Skeletal muscle satellite cell (primary cell): ENCODE data around the gene ITPK1.
A peak's percentile ranks its signal among the peaks of the same experiment; 100 is the strongest.

Experiments used
- H3K27me3 ChIP-seq: 2 replicates; pipeline ENCODE4 v1.7.0; 2013; ENCODE audit warnings: low read length; ENCODE audit not compliant: control insufficient read depth, insufficient read depth
- H3K36me3 ChIP-seq: 2 replicates; pipeline ENCODE4 v1.7.0; 2013; ENCODE audit warnings: mild to moderate bottlenecking, control low read depth, low read length; ENCODE audit not compliant: insufficient read depth
- H3K4me1 ChIP-seq: 2 replicates; pipeline ENCODE4 v1.7.0; 2013; ENCODE audit warnings: low read length; ENCODE audit not compliant: control insufficient read depth, insufficient read depth
- H3K4me2 ChIP-seq: 2 replicates; pipeline ENCODE4 v1.7.0; 2013; ENCODE audit warnings: mild to moderate bottlenecking, low read length
- H3K4me3 ChIP-seq: 2 replicates; pipeline ENCODE4 v1.7.0; 2013; ENCODE audit warnings: low read length
- H3K9ac ChIP-seq: 2 replicates; pipeline ENCODE4 v1.7.0; 2013; ENCODE audit warnings: mild to moderate bottlenecking, low read depth, low read length, moderate library complexity
- H3K9me3 ChIP-seq: replicated peaks from 2 replicates; pipeline ENCODE4 v1.7.0; 2013; ENCODE audit warnings: mild to moderate bottlenecking, control low read depth, low read length

The ITPK1 gene

DNA sequence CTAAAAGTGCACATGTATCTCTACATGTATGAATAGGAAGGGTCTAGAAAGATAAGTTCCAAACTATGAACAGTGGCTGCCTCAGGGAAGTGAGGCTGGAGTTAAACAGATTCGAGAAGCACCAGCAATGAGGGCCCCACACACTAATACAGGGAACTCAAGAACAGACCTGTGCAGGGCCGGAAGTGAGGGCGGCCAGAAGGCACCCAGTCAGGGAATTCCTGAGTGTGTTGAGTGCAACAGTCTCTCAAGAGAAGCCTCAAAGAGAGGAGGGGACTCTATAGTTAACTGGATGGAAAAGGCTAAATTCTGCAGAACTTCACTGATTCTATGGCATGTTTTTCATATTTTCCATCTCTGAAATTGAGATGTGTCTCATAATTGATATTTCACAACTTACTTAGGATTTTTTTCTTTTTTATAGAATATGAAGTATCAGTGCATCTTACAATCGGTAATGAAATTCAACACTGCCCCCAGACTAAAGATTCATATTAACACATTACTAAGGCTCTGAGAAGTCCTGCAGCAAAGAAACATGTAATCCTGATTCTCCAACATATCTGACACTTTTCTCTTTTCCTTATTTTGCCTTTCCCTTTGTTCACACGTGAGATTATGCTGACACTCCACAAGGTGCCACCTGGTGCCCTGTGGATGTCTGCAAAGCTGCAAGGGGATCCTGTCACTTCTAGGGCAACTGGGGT lies 131.5 kb downstream of the ITPK1 start:
- no peaks in the 10 kb centered on the region for H3K9me3 ChIP-seq
- no peak overlapping the region for H3K9ac ChIP-seq
- H3K4me1 ChIP-seq: peaks cover 32% of the 10 kb centered on the region
- H3K4me2 ChIP-seq: no peak overlapping the region
- H3K36me3 ChIP-seq: no peaks in the 10 kb centered on the region
- H3K27me3 ChIP-seq: no peaks in the 10 kb centered on the region
- H3K4me3 ChIP-seq: no peak overlapping the region

DNA sequence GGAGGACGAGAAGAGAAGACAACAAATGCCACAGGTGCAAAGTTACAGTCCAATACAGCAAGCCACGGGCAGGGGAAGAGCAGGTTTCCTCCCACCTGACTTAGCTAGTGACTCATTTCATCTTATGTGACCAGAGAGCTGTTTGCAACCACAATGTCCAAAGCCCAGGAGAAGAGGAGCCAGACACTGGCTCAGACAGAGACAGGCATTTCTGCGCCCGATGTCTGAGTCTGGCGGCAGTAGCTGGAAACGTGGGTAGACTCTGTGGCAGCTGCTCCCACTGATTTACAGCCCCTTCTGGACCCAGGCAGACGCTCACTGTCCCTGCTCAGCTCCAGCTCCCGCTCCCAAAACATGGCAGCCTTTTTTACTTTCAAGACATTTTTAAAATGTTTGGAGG lies 132.8 kb downstream of the ITPK1 start:
- Histone ChIP-seq H3K27me3 (no peaks in the 10 kb centered on the region), H3K4me1 (peaks cover 32% of the 10 kb centered on the region), H3K4me3 (no peak overlapping the region), H3K9ac (no peak overlapping the region), H3K36me3 (no peaks in the 10 kb centered on the region), H3K4me2 (no peak overlapping the region), H3K9me3 (no peaks in the 10 kb centered on the region)

DNA sequence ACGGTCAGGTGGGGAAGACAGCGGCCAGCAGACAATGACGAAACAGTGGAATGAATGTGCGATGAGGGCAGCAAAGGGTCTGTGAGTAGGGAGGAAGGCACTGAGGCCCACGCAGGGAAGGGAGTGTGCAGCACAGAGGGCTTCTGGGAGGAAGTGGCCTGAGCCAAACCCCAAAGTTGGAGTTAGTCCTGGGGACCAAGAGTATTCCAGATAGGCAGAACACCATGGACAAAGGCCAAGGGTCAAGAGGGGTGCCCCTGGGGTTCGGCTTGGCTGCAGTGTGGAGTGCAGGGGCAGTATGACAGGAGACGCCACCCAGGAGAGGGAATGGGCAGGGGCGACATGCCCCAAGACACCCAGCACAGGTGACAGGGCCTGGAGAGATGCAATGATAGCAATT lies 134.0 kb downstream of the ITPK1 start:
- no peaks in the 10 kb centered on the region for H3K27me3 ChIP-seq
- peaks cover 23% of the 10 kb centered on the region for H3K4me1 ChIP-seq
- H3K9me3 ChIP-seq: peaks cover 2% of the 10 kb centered on the region
- no peak overlapping the region for H3K4me3 ChIP-seq
- no peak overlapping the region for H3K9ac ChIP-seq
- H3K4me2 ChIP-seq: no peak overlapping the region
- H3K36me3 ChIP-seq: no peaks in the 10 kb centered on the region

DNA sequence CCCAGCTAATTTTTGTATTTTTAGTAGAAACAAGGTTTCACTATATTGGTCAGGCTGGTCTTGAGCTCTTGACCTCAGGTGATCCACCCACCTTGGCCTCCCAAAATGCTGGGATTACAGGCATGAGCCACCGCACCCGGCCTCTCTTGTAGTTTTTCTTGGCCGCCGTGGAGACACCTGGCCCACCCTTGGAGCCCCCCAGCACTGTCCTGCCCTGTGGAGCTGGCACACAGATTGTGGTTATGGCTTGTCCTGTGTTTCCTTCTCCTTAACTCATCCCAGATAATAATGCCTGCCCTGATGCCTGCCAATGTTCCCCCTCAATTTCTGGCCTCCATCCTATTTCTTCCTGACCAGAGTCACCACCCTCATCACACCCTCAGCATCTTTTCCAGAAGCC lies 134.9 kb downstream of the ITPK1 start:
- Histone ChIP-seq H3K4me2 (no peak overlapping the region), H3K36me3 (no peaks in the 10 kb centered on the region), H3K9me3 (peaks cover 4% of the 10 kb centered on the region), H3K4me3 (no peak overlapping the region), H3K9ac (no peak overlapping the region), H3K4me1 (peaks cover 14% of the 10 kb centered on the region), H3K27me3 (no peaks in the 10 kb centered on the region)

DNA sequence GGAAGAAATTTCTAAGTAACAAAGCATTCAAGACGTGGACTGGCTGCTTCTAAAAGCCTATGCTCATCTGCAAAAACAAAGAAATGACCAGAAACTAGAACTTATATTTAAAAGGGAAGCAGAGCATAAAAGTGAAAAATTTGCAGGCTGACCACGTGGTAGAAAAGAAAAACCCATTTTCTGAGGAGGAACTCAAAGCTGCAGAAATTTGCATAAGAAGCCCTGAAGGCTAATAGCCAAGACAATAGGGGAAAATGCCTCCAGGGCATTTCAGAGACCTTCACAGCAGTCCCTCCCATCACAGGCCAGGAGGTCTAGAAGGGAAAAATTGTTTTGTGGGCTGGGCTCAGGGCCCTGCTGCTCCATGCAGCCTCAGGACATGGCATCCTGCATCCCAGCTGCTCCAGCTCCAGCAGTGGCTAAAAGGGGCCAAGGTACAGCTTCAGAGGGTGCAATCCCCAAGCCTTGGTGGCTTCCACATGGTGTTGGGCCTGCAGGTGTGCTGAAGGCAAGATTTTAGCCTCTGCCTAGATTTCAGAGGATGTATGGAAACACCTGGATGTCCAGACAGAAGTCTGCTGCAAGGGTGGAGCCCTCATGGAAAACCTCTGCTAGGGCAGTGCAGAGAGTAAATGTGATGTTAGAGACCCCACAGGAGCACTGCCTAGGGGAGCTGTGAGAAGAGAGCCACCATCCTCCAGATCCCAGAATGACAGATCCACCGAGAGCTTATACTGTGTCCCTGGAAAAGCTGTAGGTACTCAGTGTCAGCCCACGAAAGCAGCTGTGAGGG lies 137.3 kb downstream of the ITPK1 start:
- H3K27me3 ChIP-seq: no peaks in the 10 kb centered on the region
- no peak overlapping the region for H3K9ac ChIP-seq
- H3K4me3 ChIP-seq: no peak overlapping the region
- peaks cover 4% of the 10 kb centered on the region for H3K9me3 ChIP-seq
- peaks cover 14% of the 10 kb centered on the region for H3K4me1 ChIP-seq
- H3K4me2 ChIP-seq: no peak overlapping the region
- no peaks in the 10 kb centered on the region for H3K36me3 ChIP-seq

DNA sequence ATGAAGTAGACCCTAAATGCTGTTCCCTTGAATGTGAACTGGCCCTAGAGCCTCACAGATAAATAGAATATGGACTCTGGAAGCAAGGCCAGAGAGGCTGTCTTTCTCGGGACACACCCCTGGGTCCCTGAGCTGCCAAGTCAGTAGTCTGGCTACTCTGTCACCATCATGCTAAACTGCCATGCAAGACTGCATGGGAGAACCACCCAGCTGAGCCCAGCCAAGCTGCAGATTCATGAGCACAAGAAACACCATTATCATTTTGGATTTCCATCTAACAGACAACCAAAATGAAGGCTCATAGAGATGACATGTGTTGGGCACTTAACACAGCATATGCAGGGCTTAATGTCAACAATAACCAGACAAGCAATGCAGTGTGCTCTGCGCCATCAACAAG lies 139.5 kb downstream of the ITPK1 start:
- Histone ChIP-seq H3K4me1 (peaks cover 12% of the 10 kb centered on the region), H3K4me3 (no peak overlapping the region), H3K27me3 (no peaks in the 10 kb centered on the region), H3K4me2 (no peak overlapping the region), H3K9ac (no peak overlapping the region), H3K36me3 (no peaks in the 10 kb centered on the region), H3K9me3 (peaks cover 4% of the 10 kb centered on the region)

DNA sequence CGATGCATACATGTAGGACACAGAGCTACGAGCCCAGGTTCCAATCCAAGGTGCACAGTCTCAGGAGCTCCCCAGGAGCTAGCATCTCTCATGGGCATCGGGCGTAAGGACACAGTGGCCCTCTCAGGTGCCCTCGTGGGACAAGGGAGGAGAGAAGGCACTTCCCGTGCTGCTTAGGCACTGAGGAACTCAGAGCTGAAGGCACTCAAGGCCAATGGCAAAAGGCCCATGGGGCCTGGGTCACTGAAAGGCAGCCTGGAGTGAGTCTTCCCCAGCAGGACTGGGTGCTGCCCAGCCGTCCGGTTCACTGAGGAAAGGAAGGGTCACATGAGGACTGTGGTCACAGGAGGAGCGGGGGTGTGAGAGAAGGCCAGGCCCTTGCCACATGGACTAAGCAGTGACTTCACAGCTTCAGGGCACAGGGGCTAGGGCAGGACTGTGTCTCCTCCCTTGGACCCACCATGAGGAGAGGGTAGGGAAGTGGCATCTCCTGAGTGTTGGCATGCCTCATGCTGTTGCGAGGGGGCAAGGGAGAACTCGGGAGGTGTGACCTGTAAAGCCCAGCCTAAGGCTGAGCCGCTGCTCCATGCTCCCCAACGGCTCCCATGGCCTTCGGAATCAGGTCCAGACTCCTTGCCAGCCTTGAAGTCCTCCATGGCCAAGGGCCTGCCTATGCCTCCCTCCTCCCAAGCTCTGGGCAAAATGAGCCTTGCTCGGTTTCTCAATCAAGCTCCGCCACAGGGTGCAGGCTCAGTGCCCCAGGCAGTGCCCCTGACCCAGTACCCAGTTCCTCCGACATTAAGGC lies 141.0 kb downstream of the ITPK1 start:
- H3K4me3 ChIP-seq: no peak overlapping the region
- H3K27me3 ChIP-seq: no peaks in the 10 kb centered on the region
- peaks cover 12% of the 10 kb centered on the region for H3K4me1 ChIP-seq
- H3K9me3 ChIP-seq: peaks cover 4% of the 10 kb centered on the region
- H3K36me3 ChIP-seq: no peaks in the 10 kb centered on the region
- no peak overlapping the region for H3K9ac ChIP-seq
- no peak overlapping the region for H3K4me2 ChIP-seq

DNA sequence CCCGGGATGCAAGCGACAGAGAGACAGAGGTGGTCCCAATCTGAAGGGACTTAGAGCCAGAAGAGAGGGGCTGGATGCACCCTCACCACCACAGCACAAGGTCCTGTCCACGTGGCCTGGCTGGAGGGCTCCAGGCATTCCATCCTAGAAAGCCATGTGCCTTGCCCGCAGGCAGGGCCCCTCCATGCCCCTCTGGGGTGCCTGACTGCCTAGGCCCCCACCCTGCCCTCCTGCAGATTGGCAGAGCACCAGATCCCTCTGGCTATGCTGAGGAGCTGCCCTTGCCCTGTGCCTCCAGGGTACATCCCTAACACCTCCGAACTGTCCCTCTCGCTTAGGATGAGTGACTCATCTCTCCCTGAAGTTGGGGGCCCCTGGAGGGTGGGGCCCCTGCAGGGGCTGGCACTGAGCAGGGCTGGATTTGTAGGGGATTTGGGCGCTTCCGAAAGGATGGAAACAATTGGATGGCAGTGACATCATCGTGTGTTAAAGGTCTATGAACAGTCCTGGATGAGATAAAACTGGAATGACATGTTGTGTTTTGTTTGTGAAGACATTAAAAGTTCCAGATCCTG lies 141.8 kb downstream of the ITPK1 start:
- peak overlapping the region; percentile 1 for H3K4me2 ChIP-seq
- no peak overlapping the region for H3K4me3 ChIP-seq
- no peaks in the 10 kb centered on the region for H3K36me3 ChIP-seq
- peaks cover 4% of the 10 kb centered on the region for H3K9me3 ChIP-seq
- H3K9ac ChIP-seq: no peak overlapping the region
- peaks cover 12% of the 10 kb centered on the region for H3K4me1 ChIP-seq
- H3K27me3 ChIP-seq: no peaks in the 10 kb centered on the region

DNA sequence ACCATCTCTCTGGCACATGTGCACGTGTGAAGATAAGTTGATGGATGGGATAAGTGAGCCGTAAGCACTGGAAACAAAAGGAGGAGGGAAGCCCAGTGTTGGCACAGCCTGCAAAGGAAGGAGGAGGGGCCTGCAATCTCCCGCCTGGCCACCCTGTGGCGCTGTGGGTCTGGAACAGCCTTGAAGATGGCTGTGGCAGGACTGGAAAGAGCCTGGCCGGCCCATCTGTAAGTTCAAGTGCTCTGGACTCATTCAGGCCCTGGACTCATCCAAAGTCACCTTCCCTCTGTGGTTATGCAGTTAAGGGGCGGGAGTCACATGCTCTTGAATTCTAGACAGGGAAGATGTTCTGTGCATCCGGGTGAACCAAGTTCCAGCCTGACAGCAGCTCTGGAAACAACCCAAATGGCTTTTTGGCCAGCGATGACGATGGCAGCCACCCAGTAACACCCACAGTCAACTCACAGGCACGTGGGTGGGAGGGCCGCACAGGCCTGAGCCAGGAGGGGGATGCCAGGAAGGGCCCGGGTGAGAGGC lies 142.4 kb downstream of the ITPK1 start:
- peaks cover 4% of the 10 kb centered on the region for H3K9me3 ChIP-seq
- no peak overlapping the region for H3K9ac ChIP-seq
- H3K36me3 ChIP-seq: no peaks in the 10 kb centered on the region
- no peak overlapping the region for H3K4me3 ChIP-seq
- H3K4me2 ChIP-seq: peak overlapping the region; percentile 1
- H3K27me3 ChIP-seq: no peaks in the 10 kb centered on the region
- H3K4me1 ChIP-seq: peaks cover 12% of the 10 kb centered on the region

DNA sequence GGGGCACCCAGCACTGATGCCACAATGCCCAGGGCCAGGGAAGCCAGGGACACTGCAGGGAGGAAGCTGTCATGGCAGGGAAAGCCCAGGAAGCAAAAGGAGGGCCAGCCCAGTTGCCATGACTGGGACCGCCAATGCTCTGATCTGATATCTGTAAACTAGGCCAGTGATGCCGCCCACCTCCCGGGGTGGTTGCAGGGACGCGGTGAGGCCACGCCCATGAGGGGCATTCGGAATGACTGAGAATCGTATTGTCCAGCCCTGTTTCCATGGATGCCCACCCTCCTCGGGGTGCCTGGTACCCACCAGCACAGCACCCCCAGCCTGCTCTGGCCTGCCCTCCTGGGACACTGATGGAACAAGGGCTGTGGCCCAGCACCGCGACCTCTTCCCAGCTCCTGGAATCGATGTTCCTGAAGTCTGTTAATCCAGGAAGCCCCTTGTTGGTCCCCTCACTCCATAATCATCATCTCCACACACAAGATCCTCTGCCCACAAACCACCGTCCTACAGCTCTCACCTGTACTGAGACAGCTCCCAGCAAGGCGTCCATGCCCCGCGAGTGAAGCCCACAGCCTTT lies 144.0 kb downstream of the ITPK1 start:
- Histone ChIP-seq H3K36me3 (no peaks in the 10 kb centered on the region), H3K4me1 (peaks cover 12% of the 10 kb centered on the region), H3K9me3 (peaks cover 2% of the 10 kb centered on the region), H3K4me2 (no peak overlapping the region), H3K9ac (no peak overlapping the region), H3K27me3 (no peaks in the 10 kb centered on the region), H3K4me3 (no peak overlapping the region)

DNA sequence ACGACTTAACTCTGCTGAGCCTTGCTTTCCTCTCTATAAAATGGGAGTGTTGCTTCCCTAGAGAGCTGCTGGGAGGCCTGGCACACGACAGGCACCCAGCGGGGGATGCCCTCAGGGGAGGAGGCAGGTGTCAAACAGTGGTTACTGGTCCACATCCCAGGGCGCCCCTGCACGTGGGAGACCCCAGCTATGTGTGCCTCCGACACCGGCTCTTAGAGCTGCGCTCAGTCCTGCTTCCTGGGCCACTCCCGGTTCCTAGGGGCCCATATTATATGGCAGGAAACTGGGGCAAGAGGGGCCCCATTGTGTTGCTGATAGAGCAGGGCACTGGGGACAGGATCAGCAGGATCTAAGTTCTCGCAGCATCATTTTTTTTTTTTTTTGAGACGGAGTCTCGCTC lies 145.5 kb downstream of the ITPK1 start:
- Histone ChIP-seq H3K27me3 (no peaks in the 10 kb centered on the region), H3K4me1 (peaks cover 12% of the 10 kb centered on the region), H3K36me3 (no peaks in the 10 kb centered on the region), H3K4me3 (no peak overlapping the region), H3K9me3 (no peaks in the 10 kb centered on the region), H3K4me2 (no peak overlapping the region), H3K9ac (no peak overlapping the region)
